Heart left ventricle (tissue), 13 donors: Measurements from ENCODE around the gene CAPRIN2.

ENCODE experiments used
- CTCF ChIP-seq, 12 donors: fragments of 200-600 bp; sonication (generic) in 4 of 12; IDR thresholded peaks; one replicate each; pipeline versions ENCODE4 v1.5.0 to v1.8.0; 2018 to 2022; ENCODE audit warnings: antibody characterized with exemption in 12 of 12, mild to moderate bottlenecking in 5 of 12
- POLR2A ChIP-seq, 2 donors: fragments of 450-650 bp; IDR thresholded peaks; one replicate each; pipeline ENCODE4 v1.6.1; 2017; ENCODE audit warnings: antibody characterized with exemption in 2 of 2, mild to moderate bottlenecking in 2 of 2, moderate library complexity in 2 of 2
- donor health status: ischemic (EF 13 %, LVEDD 7.1; RV severe dilation, severe dysfunction).
- donor health status: DM: no; HTN: yes; CAD: no.
- donor health status: DM: no; HTN: no; CAD: no.
- donor health status: ischemic (EF 25% LVEDD 6.9; RV normal size, moderate dysfunction).
- donor health status: ischemic (EF 25% LVEDD 5.7; RV mildly dilated, moderate dysfunction).
- donor health status: ischemic (EF 35%, LVEDD 5.7; RV mildly dilated, moderate dysfunction).
- donor health status: nonischemic (EF 11% LVEDD 7.7; RV severe dilation, severe dysfunction).
- donor health status: DM: yes; HTN: yes; CAD: no.
- donor health status: PGD.
- donor health status: ischemic (EF 29% LVEDD 5.4; RV normal size, mild dysfunction).
- donor health status: nonischemic (EF 23%, LVEDD 6.1; RV moderate dilation, normal function).

GRCh38 chr12:30796313-30796780 lies 41.6 kb upstream of the CAPRIN2 start:
- TF ChIP-seq POLR2A (IDR thresholded peaks at IDR 0.05), result no peak
- peak in 1 of 12 donors; percentile 4 for TF ChIP-seq CTCF (IDR thresholded peaks at IDR 0.05)
